Measurements from ENCODE around the gene FOXN4.

GRCh38 chr12:109309381-109310246 is 530 bp upstream of the FOXN4 start:
- no peak for TF ChIP-seq CTCF (IDR thresholded peaks at IDR 0.05)
- no peak for TF ChIP-seq POLR2A (IDR thresholded peaks at IDR 0.05)
